GM12872 (cell line): ENCODE results near the gene ELN.

Experiments
- TF ChIP-seq, protein P1 (sequence below): IDR thresholded peaks from 3 replicates; pipeline ENCODE4 v1.5.1; 2011; ENCODE audit warnings: low read depth, mild to moderate bottlenecking, low read length, moderate library complexity; ENCODE audit not compliant: insufficient read depth

The ELN gene

GRCh38 chr7:74061840-74062539, 34.0 kb downstream of the ELN start:
- TF ChIP-seq, protein P1, sequence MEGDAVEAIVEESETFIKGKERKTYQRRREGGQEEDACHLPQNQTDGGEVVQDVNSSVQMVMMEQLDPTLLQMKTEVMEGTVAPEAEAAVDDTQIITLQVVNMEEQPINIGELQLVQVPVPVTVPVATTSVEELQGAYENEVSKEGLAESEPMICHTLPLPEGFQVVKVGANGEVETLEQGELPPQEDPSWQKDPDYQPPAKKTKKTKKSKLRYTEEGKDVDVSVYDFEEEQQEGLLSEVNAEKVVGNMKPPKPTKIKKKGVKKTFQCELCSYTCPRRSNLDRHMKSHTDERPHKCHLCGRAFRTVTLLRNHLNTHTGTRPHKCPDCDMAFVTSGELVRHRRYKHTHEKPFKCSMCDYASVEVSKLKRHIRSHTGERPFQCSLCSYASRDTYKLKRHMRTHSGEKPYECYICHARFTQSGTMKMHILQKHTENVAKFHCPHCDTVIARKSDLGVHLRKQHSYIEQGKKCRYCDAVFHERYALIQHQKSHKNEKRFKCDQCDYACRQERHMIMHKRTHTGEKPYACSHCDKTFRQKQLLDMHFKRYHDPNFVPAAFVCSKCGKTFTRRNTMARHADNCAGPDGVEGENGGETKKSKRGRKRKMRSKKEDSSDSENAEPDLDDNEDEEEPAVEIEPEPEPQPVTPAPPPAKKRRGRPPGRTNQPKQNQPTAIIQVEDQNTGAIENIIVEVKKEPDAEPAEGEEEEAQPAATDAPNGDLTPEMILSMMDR = no peak

DNA sequence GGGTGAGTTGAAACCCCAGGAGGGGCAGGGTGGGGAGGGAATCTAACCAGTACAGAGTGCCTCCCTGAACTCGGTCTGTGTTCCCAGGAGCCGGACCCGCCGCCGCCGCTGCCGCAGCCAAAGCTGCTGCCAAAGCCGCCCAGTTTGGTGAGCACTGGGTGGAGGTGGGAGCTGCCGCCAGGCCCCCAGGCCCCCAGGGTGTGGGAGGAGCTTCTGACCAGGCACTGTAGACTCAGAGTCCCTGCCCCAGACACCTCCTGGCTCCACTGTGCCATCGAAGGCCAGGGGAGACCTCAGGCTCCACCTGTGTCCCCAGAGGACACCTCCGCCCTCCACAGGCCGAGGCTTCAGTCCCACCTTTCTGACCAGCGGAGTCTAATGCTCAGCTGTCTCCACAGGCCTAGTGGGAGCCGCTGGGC, 35.3 kb downstream of the ELN start:
- TF ChIP-seq, protein P1 = no peak

DNA sequence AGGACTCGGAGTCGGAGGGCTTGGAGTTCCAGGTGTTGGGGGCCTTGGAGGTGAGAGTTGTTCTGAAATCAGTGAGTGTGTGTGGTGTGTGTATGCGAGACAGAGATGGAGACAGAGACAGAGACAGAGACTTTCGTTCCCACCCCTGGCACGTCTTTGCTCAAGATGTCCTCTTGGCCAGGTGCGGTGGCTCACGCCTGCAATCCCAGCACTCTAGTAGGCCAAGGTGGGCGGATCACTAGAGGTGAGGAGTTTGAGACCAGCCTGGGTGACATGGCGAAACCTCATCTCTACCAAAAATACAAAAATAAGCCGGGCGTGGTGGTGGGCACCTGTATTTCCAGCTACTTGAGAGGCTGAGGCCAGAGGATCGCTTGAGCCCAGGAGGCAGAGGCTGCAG, 35.7 kb downstream of the ELN start:
- TF ChIP-seq, protein P1 = no peak

- TF ChIP-seq, protein P1 = no peak
Observed at GRCh38 chr7:74064696-74065095, 36.7 kb downstream of the ELN start.

DNA sequence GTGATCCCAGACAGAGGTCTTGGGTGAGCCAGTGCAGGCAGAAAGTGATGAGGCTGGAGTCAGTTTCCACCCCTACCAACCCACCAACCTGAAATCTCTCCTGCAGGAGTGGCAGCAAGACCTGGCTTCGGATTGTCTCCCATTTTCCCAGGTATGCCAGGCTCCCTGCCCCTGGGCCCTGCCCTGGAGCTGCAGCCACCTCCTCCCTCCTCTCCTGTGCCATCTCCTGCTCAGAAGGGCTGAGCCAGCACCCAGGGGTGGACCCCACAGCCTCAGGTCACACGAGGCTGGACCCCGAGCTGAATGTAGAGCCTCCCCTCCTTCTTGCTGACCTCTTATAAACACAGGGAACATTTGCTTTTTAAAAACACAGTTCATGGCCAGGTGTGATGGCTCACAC, 38.7 kb downstream of the ELN start:
- TF ChIP-seq, protein P1 = no peak

- TF ChIP-seq, protein P1 = no peak
Observed at GRCh38 chr7:74068378-74069085, 40.6 kb downstream of the ELN start.

- TF ChIP-seq, protein P1 = no peak
Observed at GRCh38 chr7:74069086-74069541, 41.1 kb downstream of the ELN start.
